ENCODE measurements around the gene GFI1. TPM values are rescaled to one million over a fixed set of nuclear protein-coding genes. Genes with fewer than 3 reads are reported as not detected.

GFI1 gene
- total and polyA plus RNA-seq, 8 donors, result 0.32 to 2.0 (median 0.65) TPM

Other genes with a start within 250 kb of the GFI1 start
- 1 to 10 TPM; 5.9 to 8.3 TPM for gene GLMN, start 187.9 kb downstream of the GFI1 start, total RNA-seq
- gene GLMN, start 187.9 kb downstream of the GFI1 start, polyA plus RNA-seq (ENCODE audit: insufficient read length in 6 of 6), result 10 to 100 TPM; 25.8 to 39.1 (median 29.2) TPM
- gene RPAP2, start 187.9 kb downstream of the GFI1 start, total RNA-seq, result 10 to 100 TPM; 19.3 to 22.7 TPM
- gene RPAP2, start 187.9 kb downstream of the GFI1 start, polyA plus RNA-seq (ENCODE audit: insufficient read length in 6 of 6), result 10 to 100 TPM; 27.0 to 33.8 (median 31.2) TPM